K562 (cell line): ENCODE results near the gene AGPAT3. TPM values are rescaled to one million over a fixed set of nuclear protein-coding genes. Genes with fewer than 3 reads are reported as not detected.

ENCODE experiments used
- ETS2 ChIP-seq: IDR thresholded peaks from 2 replicates; pipeline ENCODE4 v1.6.1; 2016; ENCODE audit warnings: borderline replicate concordance, missing genetic modification characterization, mild to moderate bottlenecking, moderate library complexity, missing compliant biosample characterization; ENCODE audit not compliant: poor library complexity, severe bottlenecking
- FOS ChIP-seq: IDR thresholded peaks from 3 replicates; pipeline ENCODE4 v1.6.1; 2011; ENCODE audit not compliant: insufficient read length; ENCODE audit errors: extremely low read depth
- FOXM1 ChIP-seq, 2 experiments: fragments of 450-650 bp in 1 of 2; sonication (generic) in 1 of 2; formaldehyde crosslinking in 1 of 2; IDR thresholded peaks; 2 replicates each; pipeline versions ENCODE4 v1.6.1 to v1.9.0; 2017 to 2022; ENCODE audit warnings: low read depth in 2 of 2, mild to moderate bottlenecking in 2 of 2, missing genetic modification reagents in 1 of 2, moderate library complexity in 1 of 2
- GABPB1 ChIP-seq: sonication (generic); formaldehyde crosslinking; IDR thresholded peaks from 2 replicates; pipeline ENCODE4 v1.8.0; 2022; ENCODE audit warnings: mild to moderate bottlenecking, missing genetic modification reagents
- GTF2E2 ChIP-seq: fragments of 200-800 bp; sonication (Bioruptor generic); IDR thresholded peaks from 2 replicates; pipeline ENCODE4 v1.6.1; 2016; ENCODE audit warnings: missing genetic modification characterization, missing compliant biosample characterization
- NONO ChIP-seq, 2 experiments: fragments of 200-400 bp in 1 of 2; fragments of 450-650 bp in 1 of 2; formaldehyde crosslinking in 1 of 2; IDR thresholded peaks; 2 replicates each; pipeline ENCODE4 v1.6.1; 2017; ENCODE audit warnings: low read depth in 2 of 2, mild to moderate bottlenecking in 2 of 2, moderate library complexity in 2 of 2, low read length in 1 of 2
- ZBTB34 ChIP-seq: fragments of 250-450 bp; sonication (Bioruptor Pico); IDR thresholded peaks from 2 replicates; pipeline ENCODE4 v1.8.0; 2021; ENCODE audit warnings: mild to moderate bottlenecking, moderate library complexity
- polyA plus RNA-seq, 8 experiments: library from polyadenylated mRNA; depleted of rRNA in 4 of 8; stranded (reverse) in 5 of 8; unstranded in 3 of 8; fragments of >200 nt; fragmentation: Nextera tagmentation in 2 of 8; fragmentation: Illumina TruSeq in 1 of 8; extraction: Ambion mirVana in 2 of 8; extraction: Trizol in 1 of 8; gene quantifications; 2 replicates each; pipeline versions ENCODE4 v1.2.1 to v1.2.3, GENCODE V29; 2011 to 2014; ENCODE audit warnings: inconsistent platforms in 1 of 8, missing spikeins in 1 of 8
- total RNA-seq, 7 experiments: library from RNA; depleted of rRNA in 6 of 7; stranded (reverse); fragments of >200 nt in 6 of 7; fragmentation: Illumina TruSeq in 2 of 7; extraction: Trizol in 2 of 7; gene quantifications; 2 replicates each; pipeline versions ENCODE4 v1.2.1 to v1.2.3, GENCODE V29; 2011 to 2021; ENCODE audit warnings: low replicate concordance in 1 of 7
- TF ChIP-seq, protein P1 (sequence below), 2 experiments: fragments of 450-650 bp; IDR thresholded peaks; 2 replicates each; pipeline ENCODE4 v1.6.1; 2018; ENCODE audit warnings: mild to moderate bottlenecking in 2 of 2, low read depth in 1 of 2; ENCODE audit not compliant: partially characterized antibody in 2 of 2
- TF ChIP-seq, protein P2 (sequence below), 2 experiments: fragments of 150-350 bp in 1 of 2; IDR thresholded peaks; 2 replicates each; pipeline ENCODE4 v1.6.1; 2012 to 2016; ENCODE audit warnings: low read depth in 2 of 2, low read length in 2 of 2, mild to moderate bottlenecking in 1 of 2, moderate library complexity in 1 of 2
- TF ChIP-seq, protein P3 (sequence below), 2 experiments: IDR thresholded peaks in 1 of 2; conservative IDR thresholded peaks in 1 of 2; 2 replicates each; pipeline ENCODE4 v1.6.1; 2016; ENCODE audit warnings: low read depth in 2 of 2, mild to moderate bottlenecking in 1 of 2, missing compliant biosample characterization in 1 of 2, missing genetic modification characterization in 1 of 2, moderate library complexity in 1 of 2

Gene AGPAT3
- total and polyA plus RNA-seq, 9 of the 15 experiments (the other 6 are each of a cell fraction or from before 2014, with no cell fraction given) = 1.5 to 88.4 (median 35.7) TPM

DNA sequence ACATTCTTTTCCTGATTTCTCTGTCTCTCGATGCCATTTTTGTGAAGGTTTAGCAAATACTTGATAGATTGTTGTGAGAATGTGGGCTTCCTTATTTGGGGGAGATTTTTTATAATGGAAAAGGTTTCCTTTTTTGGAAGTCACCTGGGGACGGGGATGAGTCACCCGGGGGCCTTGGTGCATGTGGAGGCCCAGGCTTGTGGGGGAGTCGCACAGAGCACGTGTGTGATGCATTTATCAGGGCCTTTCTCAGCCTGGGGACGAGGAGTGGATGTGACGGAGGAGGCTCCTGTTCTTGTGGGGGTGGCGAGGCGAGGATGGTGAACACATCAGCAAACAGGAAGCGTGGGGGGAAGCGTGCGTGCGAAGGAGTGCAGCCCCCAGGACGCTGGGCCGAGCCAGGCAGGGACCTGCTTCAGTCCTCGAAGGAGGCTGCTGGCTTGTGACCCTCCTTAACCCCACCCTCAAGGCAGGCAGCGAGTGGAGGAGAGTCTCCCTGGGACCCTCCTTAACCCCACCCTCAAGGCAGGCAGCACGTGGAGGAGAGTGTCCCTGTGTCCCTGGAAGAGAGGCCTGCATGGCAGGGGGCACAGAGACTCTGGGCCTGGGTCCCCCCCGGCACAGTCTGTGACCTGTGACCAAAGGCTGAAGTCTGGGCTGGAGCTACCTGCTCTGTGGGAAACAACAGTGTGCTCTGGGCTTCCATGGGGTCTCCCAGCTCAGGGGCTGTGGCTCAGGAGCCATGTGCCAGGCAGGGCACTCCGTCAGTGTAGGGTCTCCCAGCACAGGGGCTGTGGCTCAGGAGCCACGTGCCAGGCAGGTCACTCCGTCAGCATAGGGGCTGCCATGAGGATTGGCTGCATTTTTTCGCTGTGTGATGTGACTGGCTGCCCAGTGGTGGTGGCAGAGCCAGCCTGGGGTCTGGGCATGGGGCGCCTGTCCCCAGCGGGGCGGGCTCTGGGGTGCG is 57.2 kb downstream of the AGPAT3 start (continued):
- TF ChIP-seq, protein P1, sequence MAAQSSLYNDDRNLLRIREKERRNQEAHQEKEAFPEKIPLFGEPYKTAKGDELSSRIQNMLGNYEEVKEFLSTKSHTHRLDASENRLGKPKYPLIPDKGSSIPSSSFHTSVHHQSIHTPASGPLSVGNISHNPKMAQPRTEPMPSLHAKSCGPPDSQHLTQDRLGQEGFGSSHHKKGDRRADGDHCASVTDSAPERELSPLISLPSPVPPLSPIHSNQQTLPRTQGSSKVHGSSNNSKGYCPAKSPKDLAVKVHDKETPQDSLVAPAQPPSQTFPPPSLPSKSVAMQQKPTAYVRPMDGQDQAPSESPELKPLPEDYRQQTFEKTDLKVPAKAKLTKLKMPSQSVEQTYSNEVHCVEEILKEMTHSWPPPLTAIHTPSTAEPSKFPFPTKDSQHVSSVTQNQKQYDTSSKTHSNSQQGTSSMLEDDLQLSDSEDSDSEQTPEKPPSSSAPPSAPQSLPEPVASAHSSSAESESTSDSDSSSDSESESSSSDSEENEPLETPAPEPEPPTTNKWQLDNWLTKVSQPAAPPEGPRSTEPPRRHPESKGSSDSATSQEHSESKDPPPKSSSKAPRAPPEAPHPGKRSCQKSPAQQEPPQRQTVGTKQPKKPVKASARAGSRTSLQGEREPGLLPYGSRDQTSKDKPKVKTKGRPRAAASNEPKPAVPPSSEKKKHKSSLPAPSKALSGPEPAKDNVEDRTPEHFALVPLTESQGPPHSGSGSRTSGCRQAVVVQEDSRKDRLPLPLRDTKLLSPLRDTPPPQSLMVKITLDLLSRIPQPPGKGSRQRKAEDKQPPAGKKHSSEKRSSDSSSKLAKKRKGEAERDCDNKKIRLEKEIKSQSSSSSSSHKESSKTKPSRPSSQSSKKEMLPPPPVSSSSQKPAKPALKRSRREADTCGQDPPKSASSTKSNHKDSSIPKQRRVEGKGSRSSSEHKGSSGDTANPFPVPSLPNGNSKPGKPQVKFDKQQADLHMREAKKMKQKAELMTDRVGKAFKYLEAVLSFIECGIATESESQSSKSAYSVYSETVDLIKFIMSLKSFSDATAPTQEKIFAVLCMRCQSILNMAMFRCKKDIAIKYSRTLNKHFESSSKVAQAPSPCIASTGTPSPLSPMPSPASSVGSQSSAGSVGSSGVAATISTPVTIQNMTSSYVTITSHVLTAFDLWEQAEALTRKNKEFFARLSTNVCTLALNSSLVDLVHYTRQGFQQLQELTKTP (IDR thresholded peaks at IDR 0.05; ENCODE audit: low read depth in 1 of 2, partially characterized antibody in 2 of 2) = peak in 1 of 2 experiments; percentile 54
- no peak for TF ChIP-seq GTF2E2 (tag)
- no peak for TF ChIP-seq NONO (IDR thresholded peaks at IDR 0.05; ENCODE audit: low read depth in 2 of 2, low read length in 1 of 2)
- TF ChIP-seq GABPB1 (CRISPR knock-in tag) = peak; percentile 41; the same call in 1 of the 2 replicates
- TF ChIP-seq, protein P2, sequence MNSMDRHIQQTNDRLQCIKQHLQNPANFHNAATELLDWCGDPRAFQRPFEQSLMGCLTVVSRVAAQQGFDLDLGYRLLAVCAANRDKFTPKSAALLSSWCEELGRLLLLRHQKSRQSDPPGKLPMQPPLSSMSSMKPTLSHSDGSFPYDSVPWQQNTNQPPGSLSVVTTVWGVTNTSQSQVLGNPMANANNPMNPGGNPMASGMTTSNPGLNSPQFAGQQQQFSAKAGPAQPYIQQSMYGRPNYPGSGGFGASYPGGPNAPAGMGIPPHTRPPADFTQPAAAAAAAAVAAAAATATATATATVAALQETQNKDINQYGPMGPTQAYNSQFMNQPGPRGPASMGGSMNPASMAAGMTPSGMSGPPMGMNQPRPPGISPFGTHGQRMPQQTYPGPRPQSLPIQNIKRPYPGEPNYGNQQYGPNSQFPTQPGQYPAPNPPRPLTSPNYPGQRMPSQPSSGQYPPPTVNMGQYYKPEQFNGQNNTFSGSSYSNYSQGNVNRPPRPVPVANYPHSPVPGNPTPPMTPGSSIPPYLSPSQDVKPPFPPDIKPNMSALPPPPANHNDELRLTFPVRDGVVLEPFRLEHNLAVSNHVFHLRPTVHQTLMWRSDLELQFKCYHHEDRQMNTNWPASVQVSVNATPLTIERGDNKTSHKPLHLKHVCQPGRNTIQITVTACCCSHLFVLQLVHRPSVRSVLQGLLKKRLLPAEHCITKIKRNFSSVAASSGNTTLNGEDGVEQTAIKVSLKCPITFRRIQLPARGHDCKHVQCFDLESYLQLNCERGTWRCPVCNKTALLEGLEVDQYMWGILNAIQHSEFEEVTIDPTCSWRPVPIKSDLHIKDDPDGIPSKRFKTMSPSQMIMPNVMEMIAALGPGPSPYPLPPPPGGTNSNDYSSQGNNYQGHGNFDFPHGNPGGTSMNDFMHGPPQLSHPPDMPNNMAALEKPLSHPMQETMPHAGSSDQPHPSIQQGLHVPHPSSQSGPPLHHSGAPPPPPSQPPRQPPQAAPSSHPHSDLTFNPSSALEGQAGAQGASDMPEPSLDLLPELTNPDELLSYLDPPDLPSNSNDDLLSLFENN (IDR thresholded peaks at IDR 0.05; ENCODE audit: low read depth in 2 of 2, low read length in 2 of 2) = peak in 1 of 2 experiments; percentile 34; a peak in 1 of 4 replicates
- TF ChIP-seq, protein P3, sequence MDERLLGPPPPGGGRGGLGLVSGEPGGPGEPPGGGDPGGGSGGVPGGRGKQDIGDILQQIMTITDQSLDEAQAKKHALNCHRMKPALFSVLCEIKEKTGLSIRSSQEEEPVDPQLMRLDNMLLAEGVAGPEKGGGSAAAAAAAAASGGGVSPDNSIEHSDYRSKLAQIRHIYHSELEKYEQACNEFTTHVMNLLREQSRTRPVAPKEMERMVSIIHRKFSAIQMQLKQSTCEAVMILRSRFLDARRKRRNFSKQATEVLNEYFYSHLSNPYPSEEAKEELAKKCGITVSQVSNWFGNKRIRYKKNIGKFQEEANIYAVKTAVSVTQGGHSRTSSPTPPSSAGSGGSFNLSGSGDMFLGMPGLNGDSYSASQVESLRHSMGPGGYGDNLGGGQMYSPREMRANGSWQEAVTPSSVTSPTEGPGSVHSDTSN (CRISPR knock-in tag; IDR thresholded peaks at IDR 0.05; ENCODE audit: low read depth) = no peak
- TF ChIP-seq, protein P3 (tag; conservative IDR thresholded peaks at IDR 0.05; ENCODE audit: low read depth) = 0 out of 2 replicates have a peak, but pooled peaks have one; percentile 11
- 0 out of 2 replicates have a peak, but pooled peaks have one; percentile 26 for TF ChIP-seq FOXM1 (IDR thresholded peaks at IDR 0.05; ENCODE audit: low read depth)
- 0 out of 2 replicates have a peak, but pooled peaks have one; percentile 22 for TF ChIP-seq FOXM1 (CRISPR knock-in tag; IDR thresholded peaks at IDR 0.05; ENCODE audit: low read depth)
- TF ChIP-seq ZBTB34 (CRISPR knock-in tag) = no peak
- TF ChIP-seq FOS = peak; percentile 68
- no peak for TF ChIP-seq ETS2 (tag)
